Measurements from ENCODE around the gene PAPPA2.

The PAPPA2 gene

GRCh38 chr1:176691251-176692228 is 228.6 kb downstream of the PAPPA2 start:
- peak in 1 of 3 donors; percentile 17 for DNase-seq (ENCODE audit: low read depth in 2 of 3, low spot score in 1 of 3)

DNA sequence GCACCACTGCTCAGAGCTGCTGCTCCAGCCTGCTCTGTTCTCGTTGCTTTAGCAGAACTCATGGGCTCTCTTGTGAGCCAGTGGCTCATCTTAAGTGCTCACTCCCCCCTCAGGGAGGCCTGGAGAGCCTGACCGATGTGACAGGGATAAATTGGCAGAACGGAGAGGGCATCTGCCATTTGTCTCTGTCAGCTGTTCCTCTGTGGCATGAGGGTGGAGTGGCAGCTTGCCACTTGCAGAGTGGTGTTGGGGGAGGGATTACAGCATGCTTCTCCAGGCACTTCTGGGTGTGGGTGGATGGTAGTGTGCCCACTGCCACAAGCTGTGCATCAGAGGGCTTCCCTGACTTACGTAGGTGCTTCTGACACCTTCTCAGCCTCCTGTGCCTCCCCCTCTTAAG is 229.5 kb downstream of the PAPPA2 start:
- no peak for DNase-seq (ENCODE audit: low read depth in 2 of 3, low spot score in 1 of 3)

- no peak for DNase-seq (ENCODE audit: low read depth in 2 of 3, low spot score in 1 of 3)
Measured at GRCh38 chr1:176692988-176693696, 230.2 kb downstream of the PAPPA2 start.

DNA sequence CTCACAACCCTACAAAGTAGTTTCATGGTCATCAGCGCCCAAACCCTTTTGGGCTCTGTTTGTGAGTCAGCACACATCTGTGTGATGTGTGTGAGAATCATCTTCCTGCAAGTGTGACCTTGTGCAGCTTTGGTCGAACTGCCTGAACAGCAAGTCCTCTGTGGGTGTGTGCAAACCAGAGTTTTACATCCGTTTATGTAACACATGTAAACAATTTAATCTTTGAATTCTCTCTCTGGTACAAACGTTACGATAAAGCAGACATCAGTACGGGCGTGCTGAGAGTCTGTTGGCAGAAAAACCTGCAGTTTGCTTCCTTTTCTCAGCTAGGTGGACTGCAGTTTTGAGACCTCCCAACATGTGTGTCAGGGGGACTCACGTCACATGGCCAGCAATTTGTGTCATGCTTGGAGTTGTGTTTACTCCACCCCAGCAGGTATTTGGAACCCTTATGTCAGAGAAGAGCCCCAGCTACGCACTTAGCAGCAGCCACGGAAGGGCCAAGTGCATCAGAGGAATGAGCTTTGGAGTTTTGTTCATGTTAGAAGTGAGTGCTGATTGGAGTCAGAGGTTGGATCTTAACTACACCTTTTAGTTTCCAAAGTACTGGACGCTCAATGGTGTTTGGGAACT is 230.8 kb downstream of the PAPPA2 start:
- DNase-seq (ENCODE audit: low read depth in 2 of 3, low spot score in 1 of 3) = no peak

- no peak for DNase-seq (ENCODE audit: low read depth in 2 of 3, low spot score in 1 of 3)
Measured at GRCh38 chr1:176694713-176695112, 231.7 kb downstream of the PAPPA2 start.

GRCh38 chr1:176696109-176696508 is 233.1 kb downstream of the PAPPA2 start:
- no peak for DNase-seq (ENCODE audit: low read depth in 2 of 3, low spot score in 1 of 3)

GRCh38 chr1:176696689-176697088 is 233.7 kb downstream of the PAPPA2 start:
- no peak for DNase-seq (ENCODE audit: low read depth in 2 of 3, low spot score in 1 of 3)

- no peak for DNase-seq (ENCODE audit: low read depth in 2 of 3, low spot score in 1 of 3)
Measured at GRCh38 chr1:176699821-176700220, 236.8 kb downstream of the PAPPA2 start.

DNA sequence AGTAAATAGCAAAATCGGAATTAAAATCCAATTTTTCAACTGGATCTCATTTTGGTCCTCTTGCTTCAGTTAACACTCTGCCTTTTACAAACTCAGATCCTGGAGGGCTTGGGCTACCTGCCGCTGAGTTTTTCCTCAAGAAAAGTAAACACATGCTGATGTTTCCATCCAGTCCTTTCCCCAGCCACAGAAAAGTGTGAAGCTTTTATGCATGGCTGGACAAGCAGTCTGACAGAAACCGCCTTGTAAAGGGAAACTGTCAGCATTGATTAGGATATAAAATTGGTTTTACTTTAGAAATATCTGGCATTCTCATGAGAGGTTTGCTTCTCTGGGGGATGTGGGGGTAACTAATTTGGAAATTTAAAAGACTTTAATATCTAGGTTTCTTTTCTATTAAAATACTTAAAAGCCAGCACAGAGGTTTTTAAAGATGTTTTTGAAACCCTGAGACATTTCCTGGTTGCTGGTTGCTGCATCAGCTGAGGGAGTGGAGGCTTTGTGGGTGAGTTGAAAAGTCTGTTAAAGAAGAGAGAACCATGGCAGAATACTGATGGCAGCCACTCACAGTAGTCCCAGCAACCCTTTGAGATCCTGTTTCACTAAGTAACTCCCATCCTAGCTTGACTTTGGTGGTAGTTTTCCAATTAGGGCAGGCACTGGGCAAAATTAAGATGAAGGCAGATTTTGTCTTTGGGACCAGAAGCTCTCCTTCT is 238.3 kb downstream of the PAPPA2 start:
- no peak for DNase-seq (ENCODE audit: low read depth in 2 of 3, low spot score in 1 of 3)

GRCh38 chr1:176702901-176703300 is 239.9 kb downstream of the PAPPA2 start:
- DNase-seq (ENCODE audit: low read depth in 2 of 3, low spot score in 1 of 3) = no peak

GRCh38 chr1:176705585-176705984 is 242.6 kb downstream of the PAPPA2 start:
- DNase-seq (ENCODE audit: low read depth in 2 of 3, low spot score in 1 of 3) = no peak

- no peak for DNase-seq (ENCODE audit: low read depth in 2 of 3, low spot score in 1 of 3)
Measured at GRCh38 chr1:176717066-176717750, 254.2 kb downstream of the PAPPA2 start.

GRCh38 chr1:176719447-176719846 is 256.5 kb downstream of the PAPPA2 start:
- no peak for DNase-seq (ENCODE audit: low read depth in 2 of 3, low spot score in 1 of 3)

DNA sequence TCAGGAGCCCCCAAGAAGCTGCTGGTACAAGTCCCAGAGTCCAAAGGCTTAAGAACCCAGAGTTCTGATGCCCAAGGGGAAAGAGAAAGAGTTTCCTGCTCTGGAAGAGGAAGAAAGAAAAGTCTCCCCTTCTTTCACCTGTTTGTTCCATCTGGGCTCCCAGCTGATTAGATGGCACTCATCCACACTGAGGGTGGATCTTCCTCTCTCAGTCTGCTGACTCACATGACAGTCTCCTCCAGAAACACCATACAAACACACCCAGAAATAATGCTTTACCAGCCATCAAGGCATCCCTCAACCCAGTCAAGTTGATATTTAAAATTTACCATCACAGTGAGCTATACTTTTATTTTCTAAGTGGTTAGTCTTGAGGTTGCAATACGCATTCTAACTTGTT is 257.9 kb downstream of the PAPPA2 start:
- DNase-seq (ENCODE audit: low read depth in 2 of 3, low spot score in 1 of 3) = no peak

- DNase-seq (ENCODE audit: low read depth in 2 of 3, low spot score in 1 of 3) = no peak
Measured at GRCh38 chr1:176733661-176734060, 270.7 kb downstream of the PAPPA2 start.

- no peak for DNase-seq (ENCODE audit: low read depth in 2 of 3, low spot score in 1 of 3)
Measured at GRCh38 chr1:176735201-176735600, 272.2 kb downstream of the PAPPA2 start.

DNA sequence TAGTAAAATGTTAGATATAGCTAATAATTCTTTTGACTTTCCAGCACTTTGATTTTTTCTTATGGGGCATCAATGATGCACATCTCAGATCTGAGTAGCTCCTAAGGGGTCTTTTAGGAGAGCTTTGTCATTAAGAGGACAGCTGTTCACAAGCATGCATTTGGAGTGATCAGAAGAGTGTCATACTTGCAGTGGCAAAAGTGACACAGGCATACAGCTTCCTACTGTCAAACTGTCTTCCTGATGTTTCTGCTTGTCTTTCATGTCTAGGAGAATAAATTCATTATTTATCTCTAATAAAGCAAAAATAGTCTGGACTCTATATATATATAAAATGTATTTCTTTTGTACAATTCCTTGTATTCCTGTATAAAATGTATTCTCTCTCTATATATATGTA is 273.0 kb downstream of the PAPPA2 start:
- DNase-seq (ENCODE audit: low read depth in 2 of 3, low spot score in 1 of 3) = no peak

DNA sequence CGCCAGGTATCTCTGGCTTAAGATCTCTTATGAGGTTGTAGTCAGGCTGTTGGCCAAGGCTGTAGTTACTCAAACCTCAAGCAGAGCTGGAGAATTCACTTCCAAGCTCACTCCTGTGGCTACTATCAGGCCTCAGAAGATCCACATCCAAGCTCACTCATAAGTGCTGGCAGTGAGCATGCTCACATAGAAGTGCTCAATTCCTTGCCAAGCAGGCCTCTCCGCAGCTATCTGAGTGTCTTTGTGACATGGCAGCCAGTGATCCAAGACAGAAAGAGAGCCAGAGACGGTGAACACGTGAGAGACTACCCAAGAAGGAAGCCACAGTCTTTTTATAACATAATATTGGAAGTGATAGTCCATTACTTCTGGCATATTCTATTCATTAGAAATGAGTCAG is 278.2 kb downstream of the PAPPA2 start:
- DNase-seq (ENCODE audit: low read depth in 2 of 3, low spot score in 1 of 3) = no peak

GRCh38 chr1:176742322-176742721 is 279.3 kb downstream of the PAPPA2 start:
- DNase-seq (ENCODE audit: low read depth in 2 of 3, low spot score in 1 of 3) = no peak

GRCh38 chr1:176744142-176744541 is 281.2 kb downstream of the PAPPA2 start:
- no peak for DNase-seq (ENCODE audit: low read depth in 2 of 3, low spot score in 1 of 3)

DNA sequence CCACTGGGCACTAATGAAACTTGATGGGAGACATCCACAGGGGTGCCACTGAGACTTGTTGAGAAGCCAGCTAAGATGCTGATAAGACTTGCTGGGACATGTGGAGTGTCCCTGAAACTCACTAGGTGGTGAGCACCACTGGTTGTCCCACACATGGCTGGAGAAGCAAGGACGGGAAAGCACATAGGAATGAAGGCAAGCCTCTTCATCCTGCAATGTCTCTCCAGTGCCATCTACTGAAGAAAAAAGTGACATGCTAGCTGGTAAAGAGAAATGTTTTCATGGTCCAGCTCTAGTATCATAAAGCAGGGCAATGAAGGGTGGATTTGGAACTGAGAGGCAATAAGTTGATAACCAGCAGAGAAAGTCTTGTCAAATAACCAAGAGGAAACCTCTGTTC is 283.0 kb downstream of the PAPPA2 start:
- DNase-seq (ENCODE audit: low read depth in 2 of 3, low spot score in 1 of 3) = no peak
